Adrenal gland (tissue), 12 donors: Measurements from ENCODE around the gene SYNE1. TPM values are rescaled to one million over a fixed set of nuclear protein-coding genes. Genes with fewer than 3 reads are reported as not detected.

ENCODE experiments used
- DNase-seq, 7 donors: peaks; one replicate each; pipeline ENCODE4 v3.0.0-alpha.2; 2019 to 2020
- H3K27ac ChIP-seq, 5 donors: fragments of 200-600 bp; sonication (generic) in 4 of 5; 1 replicate in 3 of 5; 2 replicates in 2 of 5; pipeline versions ENCODE4 v1.5.1 to v1.8.0; 2016 to 2020; ENCODE audit warnings: mild to moderate bottlenecking in 1 of 5
- H3K27me3 ChIP-seq: fragments of 200-600 bp; 2 replicates; pipeline ENCODE4 v1.8.0; 2021
- H3K36me3 ChIP-seq, 2 donors: fragments of 200-600 bp; replicated peaks in 1 of 2; 1 replicate in 1 of 2; 2 replicates in 1 of 2; pipeline versions ENCODE4 v1.5.1 to v1.8.0; 2018 to 2022
- H3K4me1 ChIP-seq, 2 donors: fragments of 200-600 bp; replicated peaks in 1 of 2; 1 replicate in 1 of 2; 2 replicates in 1 of 2; pipeline versions ENCODE4 v1.5.1 to v1.8.0; 2018 to 2021
- H3K4me3 ChIP-seq, 4 donors: fragments of 200-600 bp; sonication (generic) in 3 of 4; one replicate each; pipeline ENCODE4 v1.5.1; 2016 to 2018
- H3K9me3 ChIP-seq, 3 donors: fragments of 200-600 bp; sonication (generic) in 1 of 3; replicated peaks in 1 of 3; 1 replicate in 2 of 3; 2 replicates in 1 of 3; pipeline versions ENCODE4 v1.5.1 to v1.8.0; 2016 to 2021
- POLR2A ChIP-seq, 2 donors: fragments of 450-650 bp; IDR thresholded peaks; one replicate each; pipeline ENCODE4 v1.6.1; 2017; ENCODE audit warnings: antibody characterized with exemption in 2 of 2, mild to moderate bottlenecking in 2 of 2, moderate library complexity in 1 of 2
- WGBS, 4 donors: extraction: QIAGEN DNeasy Blood & Tissue Kit in 2 of 4; methylation state at CpG; one replicate each; pipeline versions ENCODE4 v1.1.5 to v1.1.7; 2013 to 2017; 5-methylcytosine and 5-hydroxymethylcytosine counted together
- intact Hi-C, 2 donors: fragments of 100-400 bp; cut with DNase I; formaldehyde crosslinking; loops; one replicate each; pipeline versions ENCODE4 v1.14.1 to v1.15.0; 2022 to 2023
- polyA plus RNA-seq, 3 donors: library from polyadenylated mRNA; stranded (reverse); fragments of 200-250 nt in 2 of 3; fragments of 350-450 nt in 1 of 3; fragmentation: Illumina TruSeq in 1 of 3; extraction: RNeasy Lipid Tissue Mini Kit (QIAGEN cat#74804) in 1 of 3; gene quantifications; one replicate each; pipeline ENCODE4 v1.2.3, GENCODE V29; 2013 to 2014
- total RNA-seq, 9 donors: library from RNA; depleted of rRNA in 4 of 9; stranded (reverse); fragments of >200 nt in 4 of 9; fragments of 120-200 nt in 1 of 9; fragmentation: NEBNext Ultra II Directional in 1 of 9; extraction: Animal tissue kit (Norgen Biotek cat#: 25700) in 1 of 9; gene quantifications; one replicate each; pipeline versions ENCODE4 v1.1.0 to v1.2.4, GENCODE V29; 2013 to 2023
- TF ChIP-seq, protein P1 (sequence below), 6 experiments: fragments of 450-650 bp in 4 of 6; fragments of 200-600 bp in 2 of 6; sonication (generic) in 1 of 6; IDR thresholded peaks; 1 replicate in 5 of 6; 2 replicates in 1 of 6; pipeline versions ENCODE4 v1.5.1 to v1.8.0; 2016 to 2021; ENCODE audit warnings: antibody characterized with exemption in 6 of 6, mild to moderate bottlenecking in 2 of 6, moderate library complexity in 1 of 6
- donor health status: healthy with polysubstance abuse.
- donor health status: Bipolar disorder and iron deficiency.
- donor health status: DM: yes; HTN: yes; CAD: no.
- donor health status: DM: no; HTN: no; CAD: no.
- donor health status: DM: no; HTN: no; CAD: no.
- donor health status: DM: yes; HTN: yes; CAD: no.

The SYNE1 gene
- total and polyA plus RNA-seq, 12 donors, result 29.0 to 170 (median 93.1) TPM

DNA sequence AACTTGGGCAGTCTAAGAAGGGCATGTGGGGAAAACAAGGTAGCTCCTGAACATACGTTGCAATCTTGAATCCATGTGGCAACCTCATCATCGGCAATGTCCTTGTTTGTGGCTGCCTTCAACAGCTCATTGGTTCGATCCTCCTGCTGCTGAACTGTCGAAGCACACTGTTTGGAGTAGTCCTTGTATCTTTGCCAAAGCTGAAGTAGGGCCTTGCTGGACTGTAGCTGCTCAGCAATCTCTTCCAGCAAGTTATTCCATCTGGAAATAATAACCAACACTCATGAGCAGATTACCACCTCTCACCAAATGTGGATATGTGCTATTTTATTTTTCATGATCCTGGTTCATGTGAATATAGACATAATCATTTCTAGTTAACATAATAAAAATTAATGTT, 416.4 kb downstream of the SYNE1 start:
- intact Hi-C loops, result no loop called here
- Histone ChIP-seq H3K4me3 (no peak overlapping the region), H3K27ac (no peak overlapping the region), H3K9me3 (peaks cover 0 to 7% (median 0%) of the 10 kb centered on the region in 3 donors), H3K36me3 (peaks cover 0 to 74% of the 10 kb centered on the region in 2 donors), H3K4me1 (no peaks in the 10 kb centered on the region), H3K27me3 (no peaks in the 10 kb centered on the region)
- DNase-seq, result no peak
- WGBS, 4 donors, result 87 to 95% (median 89%) methylated on average over 4 of the region's 4 CpGs
- no peak for TF ChIP-seq POLR2A (IDR thresholded peaks at IDR 0.05)
- TF ChIP-seq, protein P1, sequence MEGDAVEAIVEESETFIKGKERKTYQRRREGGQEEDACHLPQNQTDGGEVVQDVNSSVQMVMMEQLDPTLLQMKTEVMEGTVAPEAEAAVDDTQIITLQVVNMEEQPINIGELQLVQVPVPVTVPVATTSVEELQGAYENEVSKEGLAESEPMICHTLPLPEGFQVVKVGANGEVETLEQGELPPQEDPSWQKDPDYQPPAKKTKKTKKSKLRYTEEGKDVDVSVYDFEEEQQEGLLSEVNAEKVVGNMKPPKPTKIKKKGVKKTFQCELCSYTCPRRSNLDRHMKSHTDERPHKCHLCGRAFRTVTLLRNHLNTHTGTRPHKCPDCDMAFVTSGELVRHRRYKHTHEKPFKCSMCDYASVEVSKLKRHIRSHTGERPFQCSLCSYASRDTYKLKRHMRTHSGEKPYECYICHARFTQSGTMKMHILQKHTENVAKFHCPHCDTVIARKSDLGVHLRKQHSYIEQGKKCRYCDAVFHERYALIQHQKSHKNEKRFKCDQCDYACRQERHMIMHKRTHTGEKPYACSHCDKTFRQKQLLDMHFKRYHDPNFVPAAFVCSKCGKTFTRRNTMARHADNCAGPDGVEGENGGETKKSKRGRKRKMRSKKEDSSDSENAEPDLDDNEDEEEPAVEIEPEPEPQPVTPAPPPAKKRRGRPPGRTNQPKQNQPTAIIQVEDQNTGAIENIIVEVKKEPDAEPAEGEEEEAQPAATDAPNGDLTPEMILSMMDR (IDR thresholded peaks at IDR 0.05), result no peak

GRCh38 chr6:152218887-152219286, 418.3 kb downstream of the SYNE1 start:
- DNase-seq, result no peak
- TF ChIP-seq, protein P1 (IDR thresholded peaks at IDR 0.05), result no peak
- no peak for TF ChIP-seq POLR2A (IDR thresholded peaks at IDR 0.05)
- no peaks in the 10 kb centered on the region for H3K4me1 ChIP-seq
- H3K9me3 ChIP-seq, result peaks cover 0 to 7% (median 0%) of the 10 kb centered on the region in 3 donors
- no peak overlapping the region for H3K27ac ChIP-seq
- 90 to 100% (median 96%) methylated on average over 3 of the region's 3 CpGs for WGBS, 4 donors
- H3K27me3 ChIP-seq, result no peaks in the 10 kb centered on the region
- intact Hi-C loops, result loop anchor here in 1 of 2 donors (10.0 kb wide), 1 partner anchor 54 kb away; no protein-coding TSS in a partner anchor
- H3K4me3 ChIP-seq, result no peak overlapping the region
- peaks cover 0 to 86% of the 10 kb centered on the region in 2 donors for H3K36me3 ChIP-seq

- Histone ChIP-seq H3K27ac (no peak overlapping the region), H3K36me3 (peaks cover 0 to 53% of the 10 kb centered on the region in 2 donors), H3K27me3 (no peaks in the 10 kb centered on the region), H3K4me1 (peaks cover 0 to 5% of the 10 kb centered on the region in 2 donors), H3K9me3 (no peaks in the 10 kb centered on the region), H3K4me3 (no peak overlapping the region)
- intact Hi-C loops, result loop anchor here in 1 of 2 donors (10.0 kb wide), 1 partner anchor 48 kb away; no protein-coding TSS in a partner anchor
- 98 to 100% (median 100%) methylated on average over 1 of the region's 1 CpG for WGBS, 4 donors
- TF ChIP-seq, protein P1 (IDR thresholded peaks at IDR 0.05), result no peak
- no peak for TF ChIP-seq POLR2A (IDR thresholded peaks at IDR 0.05)
- no peak for DNase-seq
Observed at GRCh38 chr6:152212437-152212836, 424.7 kb downstream of the SYNE1 start.

DNA sequence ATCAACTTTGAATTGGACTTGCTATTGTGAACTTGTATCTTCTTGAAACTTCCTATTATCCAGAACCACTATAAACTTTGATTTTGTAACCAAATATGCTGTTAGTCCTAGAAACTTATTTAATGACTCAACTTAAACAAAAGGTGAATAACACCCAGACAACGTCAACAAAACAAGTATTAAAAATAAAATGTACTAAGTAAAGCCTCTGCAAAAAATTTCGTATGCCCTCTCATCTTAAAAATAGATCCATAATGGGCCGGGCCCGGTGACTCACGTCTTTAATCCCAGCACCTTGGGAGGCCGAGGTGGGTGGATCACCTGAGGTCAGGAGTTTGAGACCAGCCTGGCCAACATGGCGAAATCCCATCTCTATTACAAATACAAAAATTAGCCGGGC, 428.0 kb downstream of the SYNE1 start:
- no peak overlapping the region for H3K27ac ChIP-seq
- H3K27me3 ChIP-seq, result no peaks in the 10 kb centered on the region
- no peak overlapping the region for H3K4me3 ChIP-seq
- DNase-seq, result no peak
- peaks cover 0 to 54% of the 10 kb centered on the region in 2 donors for H3K36me3 ChIP-seq
- 93 to 96% (median 94%) methylated on average over 8 of the region's 8 CpGs for WGBS, 4 donors
- intact Hi-C loops, result no loop called here
- peaks cover 0 to 5% of the 10 kb centered on the region in 2 donors for H3K4me1 ChIP-seq
- H3K9me3 ChIP-seq, result no peaks in the 10 kb centered on the region
- TF ChIP-seq, protein P1 (IDR thresholded peaks at IDR 0.05), result no peak
- TF ChIP-seq POLR2A (IDR thresholded peaks at IDR 0.05), result no peak
